Neural progenitor cell (in vitro differentiated cells): ENCODE results near the gene CDSN. TPM values are rescaled to one million over a fixed set of nuclear protein-coding genes. Genes with fewer than 3 reads are reported as not detected.
A peak's percentile ranks its signal among the peaks of the same experiment; 100 is the strongest.

Experiments
- DNase-seq: peaks from one replicate; pipeline ENCODE4 v3.0.0-alpha.2; 2016; ENCODE audit warnings: low spot score
- H2AFZ ChIP-seq: fragments of 200-600 bp; sonication (generic); replicated peaks from 2 replicates; pipeline ENCODE4 v1.6.1; 2016; ENCODE audit warnings: antibody characterized with exemption
- H3F3A ChIP-seq: fragments of 200-600 bp; sonication (generic); 2 replicates; pipeline ENCODE4 v1.6.1; 2016; ENCODE audit warnings: antibody characterized with exemption, low read depth
- H3K27ac ChIP-seq: fragments of 200-600 bp; sonication (generic); 2 replicates; pipeline ENCODE4 v1.5.1; 2016; ENCODE audit warnings: mild to moderate bottlenecking
- H3K27me3 ChIP-seq: fragments of 200-600 bp; sonication (generic); 2 replicates; pipeline ENCODE4 v1.6.1; 2016; ENCODE audit warnings: mild to moderate bottlenecking, moderate library complexity
- H3K36me3 ChIP-seq: fragments of 200-600 bp; sonication (generic); 2 replicates; pipeline ENCODE4 v1.5.1; 2016
- H3K4me1 ChIP-seq: fragments of 200-600 bp; sonication (generic); 2 replicates; pipeline ENCODE4 v1.6.1; 2016; ENCODE audit warnings: mixed run types
- H3K4me2 ChIP-seq: fragments of 200-600 bp; sonication (generic); 2 replicates; pipeline ENCODE4 v1.6.1; 2016
- H3K4me3 ChIP-seq: fragments of 200-600 bp; sonication (generic); 2 replicates; pipeline ENCODE4 v1.5.1; 2016
- H3K79me2 ChIP-seq: fragments of 200-600 bp; sonication (generic); 2 replicates; pipeline ENCODE4 v1.6.1; 2016; ENCODE audit warnings: low read depth
- H3K9ac ChIP-seq: fragments of 200-600 bp; sonication (generic); 2 replicates; pipeline ENCODE4 v1.6.1; 2016
- H3K9me3 ChIP-seq: fragments of 200-600 bp; sonication (generic); 2 replicates; pipeline ENCODE4 v1.5.1; 2016; ENCODE audit warnings: low read depth
- H4K20me1 ChIP-seq: fragments of 200-600 bp; sonication (generic); 2 replicates; pipeline ENCODE4 v1.6.1; 2016; ENCODE audit warnings: low read depth
- H3K27ac Mint-ChIP-seq: 3 replicates; pipeline ENCODE4 v1.8.0; 2021; ENCODE audit warnings: mixed read lengths
- H3K27me3 Mint-ChIP-seq: 2 replicates; pipeline ENCODE4 v1.8.0; 2022; ENCODE audit warnings: low read depth, mild to moderate bottlenecking, inconsistent platforms, moderate library complexity, mixed read lengths; ENCODE audit not compliant: insufficient read depth
- H3K36me3 Mint-ChIP-seq: 3 replicates; pipeline ENCODE4 v1.8.0; 2021; ENCODE audit warnings: mixed read lengths
- H3K4me1 Mint-ChIP-seq: 3 replicates; pipeline ENCODE4 v1.8.0; 2021; ENCODE audit warnings: mixed read lengths
- H3K4me3 Mint-ChIP-seq: 3 replicates; pipeline ENCODE4 v1.8.0; 2021; ENCODE audit warnings: mild to moderate bottlenecking, moderate library complexity, mixed read lengths
- H3K9me3 Mint-ChIP-seq: 3 replicates; pipeline ENCODE4 v1.8.0; 2020; ENCODE audit warnings: mixed read lengths
- EZH2 ChIP-seq: fragments of 200-600 bp; sonication (generic); IDR thresholded peaks from 2 replicates; pipeline ENCODE4 v1.6.1; 2017; ENCODE audit warnings: antibody characterized with exemption, mild to moderate bottlenecking, moderate library complexity
- EZH2phosphoT487 ChIP-seq: fragments of 200-600 bp; sonication (generic); IDR thresholded peaks from 2 replicates; pipeline ENCODE4 v1.6.1; 2017; ENCODE audit warnings: antibody characterized with exemption
- total RNA-seq: library from RNA; depleted of rRNA; stranded (reverse); fragments of >200 nt; gene quantifications from 2 replicates; pipeline ENCODE4 v1.2.3, GENCODE V29; 2015; ENCODE audit warnings: low replicate concordance
- TF ChIP-seq, protein P1 (sequence below): fragments of 200-600 bp; sonication (generic); IDR thresholded peaks from 2 replicates; pipeline ENCODE4 v1.5.1; 2017; ENCODE audit warnings: antibody characterized with exemption, mild to moderate bottlenecking

Gene CDSN
- total RNA-seq, 1 donor from 2014 or later: not detected

DNA sequence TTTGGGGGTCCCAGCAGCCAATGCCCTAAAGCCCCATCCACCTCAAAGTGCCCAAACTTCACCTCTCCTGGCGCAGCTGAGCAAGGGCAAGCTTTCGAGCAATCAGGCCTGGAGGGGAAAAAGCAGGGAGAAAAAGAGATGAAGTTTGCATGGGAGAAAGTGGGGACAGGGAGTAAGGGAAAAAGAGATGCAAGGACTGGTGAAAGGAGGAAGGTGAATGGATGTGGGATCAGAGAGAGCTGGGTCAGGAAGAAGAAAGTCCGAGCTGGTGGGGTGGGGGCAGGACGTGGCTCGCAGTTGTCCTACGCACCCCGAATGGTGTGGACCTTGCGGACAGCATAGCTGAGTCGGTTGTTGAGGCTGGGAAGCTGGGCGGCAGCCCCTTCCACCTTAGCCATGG, 25.1 kb upstream of the CDSN start:
- Histone ChIP-seq H2AFZ (no peak overlapping the region), H3K36me3 (no peaks in the 10 kb centered on the region)
- DNase-seq: no peak

DNA sequence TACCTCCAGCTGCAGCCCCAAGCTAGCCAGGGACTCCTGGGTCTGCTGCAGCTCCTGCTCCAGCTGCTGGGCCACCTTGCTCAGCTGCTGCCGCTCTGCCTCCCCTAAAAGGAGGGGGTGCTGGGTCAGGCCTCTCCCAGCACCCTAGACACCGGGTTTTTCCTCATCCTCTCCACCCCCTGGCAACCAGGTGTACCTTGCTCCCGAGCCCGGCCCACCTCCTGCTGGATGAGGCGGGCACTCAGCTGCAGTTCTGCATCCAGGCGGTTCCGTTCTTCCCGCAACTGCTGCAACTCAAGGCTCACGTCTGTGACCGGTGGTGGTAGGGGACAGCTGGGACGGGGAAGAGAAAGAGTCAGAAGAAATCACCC, 24.7 kb upstream of the CDSN start:
- no peak for TF ChIP-seq EZH2phosphoT487
- no peak for TF ChIP-seq EZH2
- TF ChIP-seq, protein P1, sequence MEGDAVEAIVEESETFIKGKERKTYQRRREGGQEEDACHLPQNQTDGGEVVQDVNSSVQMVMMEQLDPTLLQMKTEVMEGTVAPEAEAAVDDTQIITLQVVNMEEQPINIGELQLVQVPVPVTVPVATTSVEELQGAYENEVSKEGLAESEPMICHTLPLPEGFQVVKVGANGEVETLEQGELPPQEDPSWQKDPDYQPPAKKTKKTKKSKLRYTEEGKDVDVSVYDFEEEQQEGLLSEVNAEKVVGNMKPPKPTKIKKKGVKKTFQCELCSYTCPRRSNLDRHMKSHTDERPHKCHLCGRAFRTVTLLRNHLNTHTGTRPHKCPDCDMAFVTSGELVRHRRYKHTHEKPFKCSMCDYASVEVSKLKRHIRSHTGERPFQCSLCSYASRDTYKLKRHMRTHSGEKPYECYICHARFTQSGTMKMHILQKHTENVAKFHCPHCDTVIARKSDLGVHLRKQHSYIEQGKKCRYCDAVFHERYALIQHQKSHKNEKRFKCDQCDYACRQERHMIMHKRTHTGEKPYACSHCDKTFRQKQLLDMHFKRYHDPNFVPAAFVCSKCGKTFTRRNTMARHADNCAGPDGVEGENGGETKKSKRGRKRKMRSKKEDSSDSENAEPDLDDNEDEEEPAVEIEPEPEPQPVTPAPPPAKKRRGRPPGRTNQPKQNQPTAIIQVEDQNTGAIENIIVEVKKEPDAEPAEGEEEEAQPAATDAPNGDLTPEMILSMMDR: no peak
- Mint-ChIP-seq H3K9me3 (no peaks in the 10 kb centered on the region), H3K4me1 (peaks cover 17% of the 10 kb centered on the region), H3K27ac (no peak overlapping the region), H3K27me3 (peaks cover 2% of the 10 kb centered on the region), H3K4me3 (no peak overlapping the region), H3K36me3 (peaks cover 14% of the 10 kb centered on the region)
- Histone ChIP-seq H3K79me2 (no peaks in the 10 kb centered on the region), H3F3A (peaks cover 17% of the 10 kb centered on the region), H3K27ac (no peak overlapping the region), H3K4me1 (peaks cover 16% of the 10 kb centered on the region), H3K4me2 (no peak overlapping the region), H3K4me3 (no peak overlapping the region), H3K9me3 (no peaks in the 10 kb centered on the region), H4K20me1 (no peaks in the 10 kb centered on the region), H3K27me3 (no peaks in the 10 kb centered on the region), H3K9ac (no peak overlapping the region), H2AFZ (no peak overlapping the region), H3K36me3 (no peaks in the 10 kb centered on the region)
- no peak for DNase-seq

More for the DNA sequence above, 25.1 kb upstream of the CDSN start:
- H3K9me3 Mint-ChIP-seq: no peaks in the 10 kb centered on the region
- Histone ChIP-seq H3K79me2 (no peaks in the 10 kb centered on the region), H3K27me3 (no peaks in the 10 kb centered on the region), H3K4me1 (peaks cover 16% of the 10 kb centered on the region), H3K27ac (no peak overlapping the region), H3K9me3 (no peaks in the 10 kb centered on the region), H3F3A (peaks cover 17% of the 10 kb centered on the region), H4K20me1 (no peaks in the 10 kb centered on the region), H3K4me3 (no peak overlapping the region), H3K9ac (no peak overlapping the region), H3K4me2 (no peak overlapping the region)
- TF ChIP-seq EZH2 (no peak), EZH2phosphoT487 (no peak)
- TF ChIP-seq, protein P1: no peak
- peaks cover 16% of the 10 kb centered on the region for H3K4me1 Mint-ChIP-seq
- H3K36me3 Mint-ChIP-seq: peaks cover 14% of the 10 kb centered on the region
- no peak overlapping the region for H3K4me3 Mint-ChIP-seq
- H3K27ac Mint-ChIP-seq: no peak overlapping the region
- no peaks in the 10 kb centered on the region for H3K27me3 Mint-ChIP-seq

DNA sequence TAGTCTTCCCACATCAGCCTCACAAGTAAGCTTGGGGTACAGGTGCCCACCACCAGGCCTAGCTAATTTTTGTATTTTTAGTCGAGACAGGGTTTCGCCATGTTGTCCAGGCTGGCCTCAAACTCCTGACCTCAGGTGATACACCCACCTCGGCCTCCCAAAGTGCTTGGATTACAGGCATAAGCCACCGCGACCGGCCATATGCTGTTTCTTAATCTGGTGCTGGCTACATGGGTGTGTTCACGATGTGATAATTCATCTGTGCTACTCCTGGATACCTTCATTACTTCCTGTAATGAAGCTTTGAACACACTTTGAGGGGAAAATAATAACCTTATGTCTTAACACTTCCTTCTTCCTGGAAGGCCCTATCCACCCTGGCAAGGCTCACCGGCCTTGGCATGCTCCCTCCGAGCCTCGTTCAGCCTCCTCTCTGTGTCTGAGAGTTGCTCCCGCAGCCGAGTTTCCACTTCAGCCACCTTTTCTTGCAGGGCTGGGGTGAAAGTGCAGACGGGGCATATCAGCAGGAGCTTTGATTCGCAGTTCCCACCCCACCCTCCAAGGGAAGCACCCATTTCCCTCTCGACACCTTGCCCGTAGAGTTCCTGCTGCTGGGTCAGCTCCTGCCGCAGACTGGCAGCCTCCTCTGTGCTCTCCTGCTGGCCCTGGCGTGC, 24.2 kb upstream of the CDSN start:
- peaks cover 4% of the 10 kb centered on the region for H3K27me3 Mint-ChIP-seq
- peaks cover 14% of the 10 kb centered on the region for H3K36me3 Mint-ChIP-seq
- Histone ChIP-seq H3K36me3 (no peaks in the 10 kb centered on the region), H4K20me1 (no peaks in the 10 kb centered on the region), H3K4me3 (no peak overlapping the region), H2AFZ (no peak overlapping the region), H3K79me2 (no peaks in the 10 kb centered on the region), H3K4me2 (no peak overlapping the region), H3K9me3 (no peaks in the 10 kb centered on the region), H3K27ac (no peak overlapping the region), H3F3A (peaks cover 17% of the 10 kb centered on the region), H3K27me3 (no peaks in the 10 kb centered on the region), H3K9ac (no peak overlapping the region), H3K4me1 (peaks cover 16% of the 10 kb centered on the region)
- DNase-seq: no peak
- TF ChIP-seq EZH2phosphoT487 (no peak), EZH2 (no peak)
- TF ChIP-seq, protein P1: no peak
- peak overlapping the region; percentile 38 for H3K4me3 Mint-ChIP-seq
- H3K9me3 Mint-ChIP-seq: peaks cover 3% of the 10 kb centered on the region
- H3K4me1 Mint-ChIP-seq: peaks cover 23% of the 10 kb centered on the region
- no peak overlapping the region for H3K27ac Mint-ChIP-seq
